DOHH2 (cell line): Measurements from ENCODE around the gene SH3PXD2A.

Experiments used
- EZH2phosphoT487 ChIP-seq: fragments of 200-600 bp; sonication (generic); IDR thresholded peaks from 2 replicates; pipeline ENCODE4 v1.6.1; 2017; ENCODE audit warnings: borderline replicate concordance, mild to moderate bottlenecking, antibody characterized with exemption, low read length, moderate library complexity, mixed read lengths
- TF ChIP-seq, protein P1 (sequence below): fragments of 200-600 bp; sonication (generic); IDR thresholded peaks from one replicate; pipeline ENCODE4 v1.5.1; 2014; ENCODE audit warnings: antibody characterized with exemption, mild to moderate bottlenecking, low read depth, low read length; ENCODE audit not compliant: poor library complexity, severe bottlenecking

DNA sequence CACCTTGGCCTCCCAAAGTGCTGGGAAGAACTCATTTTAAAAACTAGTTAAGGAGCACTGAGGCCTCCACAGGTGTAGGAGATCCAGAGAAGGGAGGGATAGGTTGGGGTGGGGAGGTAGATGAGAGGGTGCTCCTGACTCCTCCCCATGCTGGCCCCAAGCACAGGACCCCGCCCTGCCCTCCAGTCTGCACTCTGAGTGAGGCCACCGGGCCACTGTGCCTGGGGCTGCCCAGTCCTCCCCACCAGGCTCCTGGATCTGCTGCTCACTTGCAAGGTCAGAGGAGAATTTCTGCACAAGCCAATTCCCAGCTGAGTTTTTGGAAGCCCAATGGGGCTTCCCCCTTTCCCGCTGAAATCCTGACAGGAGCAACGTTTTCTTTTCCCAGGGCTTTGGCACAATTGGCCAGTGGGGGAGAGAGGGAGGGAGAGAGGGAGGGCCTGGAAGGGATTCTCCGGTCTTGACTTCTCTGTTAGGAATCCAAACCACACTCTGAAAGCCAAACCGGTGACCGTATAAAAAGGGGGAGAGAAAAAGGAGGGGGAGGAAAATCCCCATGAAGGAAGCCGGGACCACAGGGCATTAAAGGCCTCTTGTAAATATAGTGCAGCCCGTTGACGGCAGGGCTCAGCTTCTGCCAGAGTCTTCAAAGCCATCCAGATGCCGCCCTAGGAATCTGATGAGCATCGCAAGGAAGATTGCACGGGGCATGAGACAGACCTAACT is 116.2 kb downstream of the SH3PXD2A start:
- TF ChIP-seq, protein P1, sequence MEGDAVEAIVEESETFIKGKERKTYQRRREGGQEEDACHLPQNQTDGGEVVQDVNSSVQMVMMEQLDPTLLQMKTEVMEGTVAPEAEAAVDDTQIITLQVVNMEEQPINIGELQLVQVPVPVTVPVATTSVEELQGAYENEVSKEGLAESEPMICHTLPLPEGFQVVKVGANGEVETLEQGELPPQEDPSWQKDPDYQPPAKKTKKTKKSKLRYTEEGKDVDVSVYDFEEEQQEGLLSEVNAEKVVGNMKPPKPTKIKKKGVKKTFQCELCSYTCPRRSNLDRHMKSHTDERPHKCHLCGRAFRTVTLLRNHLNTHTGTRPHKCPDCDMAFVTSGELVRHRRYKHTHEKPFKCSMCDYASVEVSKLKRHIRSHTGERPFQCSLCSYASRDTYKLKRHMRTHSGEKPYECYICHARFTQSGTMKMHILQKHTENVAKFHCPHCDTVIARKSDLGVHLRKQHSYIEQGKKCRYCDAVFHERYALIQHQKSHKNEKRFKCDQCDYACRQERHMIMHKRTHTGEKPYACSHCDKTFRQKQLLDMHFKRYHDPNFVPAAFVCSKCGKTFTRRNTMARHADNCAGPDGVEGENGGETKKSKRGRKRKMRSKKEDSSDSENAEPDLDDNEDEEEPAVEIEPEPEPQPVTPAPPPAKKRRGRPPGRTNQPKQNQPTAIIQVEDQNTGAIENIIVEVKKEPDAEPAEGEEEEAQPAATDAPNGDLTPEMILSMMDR: no peak
- TF ChIP-seq EZH2phosphoT487: no peak
